Measurements from ENCODE around the gene PRRX2.

DNA sequence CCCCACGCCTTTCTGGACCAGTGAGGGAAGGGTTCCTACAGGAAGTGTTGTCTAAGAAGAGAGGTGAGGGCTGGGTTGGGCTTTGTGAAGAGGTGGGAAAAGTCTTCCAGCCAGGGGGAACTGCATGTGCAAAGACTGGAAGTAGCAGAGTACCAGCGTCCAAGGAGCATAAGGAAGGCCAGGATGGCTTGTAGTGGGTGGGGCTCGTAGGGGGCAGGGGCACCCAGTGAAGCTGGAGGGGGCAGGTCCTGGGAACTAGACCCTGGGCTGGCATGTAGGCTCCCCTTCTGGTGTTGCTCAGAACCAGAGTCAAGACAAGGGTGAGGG, 20.4 kb downstream of the PRRX2 start:
- TF ChIP-seq CBFB (CRISPR knock-in tag; IDR thresholded peaks at IDR 0.05) (no peak), PRPF4 (IDR thresholded peaks at IDR 0.05; ENCODE audit: insufficient read depth, low read depth, low read length, poor library complexity, severe bottlenecking) (no peak), SMC3 (conservative IDR thresholded peaks at IDR 0.05; ENCODE audit: insufficient read depth, low read depth, low read length) (no peak)
- TF ChIP-seq, protein P1, sequence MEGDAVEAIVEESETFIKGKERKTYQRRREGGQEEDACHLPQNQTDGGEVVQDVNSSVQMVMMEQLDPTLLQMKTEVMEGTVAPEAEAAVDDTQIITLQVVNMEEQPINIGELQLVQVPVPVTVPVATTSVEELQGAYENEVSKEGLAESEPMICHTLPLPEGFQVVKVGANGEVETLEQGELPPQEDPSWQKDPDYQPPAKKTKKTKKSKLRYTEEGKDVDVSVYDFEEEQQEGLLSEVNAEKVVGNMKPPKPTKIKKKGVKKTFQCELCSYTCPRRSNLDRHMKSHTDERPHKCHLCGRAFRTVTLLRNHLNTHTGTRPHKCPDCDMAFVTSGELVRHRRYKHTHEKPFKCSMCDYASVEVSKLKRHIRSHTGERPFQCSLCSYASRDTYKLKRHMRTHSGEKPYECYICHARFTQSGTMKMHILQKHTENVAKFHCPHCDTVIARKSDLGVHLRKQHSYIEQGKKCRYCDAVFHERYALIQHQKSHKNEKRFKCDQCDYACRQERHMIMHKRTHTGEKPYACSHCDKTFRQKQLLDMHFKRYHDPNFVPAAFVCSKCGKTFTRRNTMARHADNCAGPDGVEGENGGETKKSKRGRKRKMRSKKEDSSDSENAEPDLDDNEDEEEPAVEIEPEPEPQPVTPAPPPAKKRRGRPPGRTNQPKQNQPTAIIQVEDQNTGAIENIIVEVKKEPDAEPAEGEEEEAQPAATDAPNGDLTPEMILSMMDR (IDR thresholded peaks at IDR 0.05 in 2 of 3, conservative IDR thresholded peaks at IDR 0.05 in 1 of 3; ENCODE audit: insufficient read depth in 2 of 3, low read depth in 1 of 3, low read length in 3 of 3), result no peak

Measured in K562 (cell line).